Measurements from ENCODE around the gene SERPINI1. TPM values are rescaled to one million over a fixed set of nuclear protein-coding genes. Genes with fewer than 3 reads are reported as not detected.

SERPINI1 gene
- total RNA-seq, 1 donor from 2014 or later: 10.6 TPM

DNA sequence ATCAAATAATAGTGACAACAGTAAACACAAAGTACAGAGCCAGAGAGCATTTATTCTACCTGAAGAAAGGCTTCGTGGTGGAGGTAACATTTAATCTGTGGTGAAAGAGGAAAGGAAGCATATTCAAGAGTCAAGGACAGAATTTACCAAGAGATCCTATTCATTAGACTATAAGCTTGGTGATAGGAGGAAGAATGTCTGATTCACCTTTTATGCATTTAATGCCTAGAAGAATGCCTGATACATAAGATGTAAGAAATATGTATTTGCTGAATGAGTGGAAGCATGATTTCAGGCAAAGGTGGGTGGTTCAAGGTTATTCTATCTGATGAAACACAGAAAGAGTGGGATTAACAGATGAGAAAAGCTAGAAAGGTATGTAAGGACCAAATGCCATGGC lies 119.8 kb downstream of the SERPINI1 start:
- Histone ChIP-seq H3K27me3 (ENCODE audit: low read depth) (no peaks in the 10 kb centered on the region), H3K27ac (replicated peaks) (no peak overlapping the region), H3K9me3 (replicated peaks) (no peaks in the 10 kb centered on the region), H3K4me1 (peaks cover 7% of the 10 kb centered on the region), H3K36me3 (no peaks in the 10 kb centered on the region), H3K4me3 (no peak overlapping the region)
- intact Hi-C loops (cut with micrococcal nuclease): no loop called here
- TF ChIP-seq, protein P1, sequence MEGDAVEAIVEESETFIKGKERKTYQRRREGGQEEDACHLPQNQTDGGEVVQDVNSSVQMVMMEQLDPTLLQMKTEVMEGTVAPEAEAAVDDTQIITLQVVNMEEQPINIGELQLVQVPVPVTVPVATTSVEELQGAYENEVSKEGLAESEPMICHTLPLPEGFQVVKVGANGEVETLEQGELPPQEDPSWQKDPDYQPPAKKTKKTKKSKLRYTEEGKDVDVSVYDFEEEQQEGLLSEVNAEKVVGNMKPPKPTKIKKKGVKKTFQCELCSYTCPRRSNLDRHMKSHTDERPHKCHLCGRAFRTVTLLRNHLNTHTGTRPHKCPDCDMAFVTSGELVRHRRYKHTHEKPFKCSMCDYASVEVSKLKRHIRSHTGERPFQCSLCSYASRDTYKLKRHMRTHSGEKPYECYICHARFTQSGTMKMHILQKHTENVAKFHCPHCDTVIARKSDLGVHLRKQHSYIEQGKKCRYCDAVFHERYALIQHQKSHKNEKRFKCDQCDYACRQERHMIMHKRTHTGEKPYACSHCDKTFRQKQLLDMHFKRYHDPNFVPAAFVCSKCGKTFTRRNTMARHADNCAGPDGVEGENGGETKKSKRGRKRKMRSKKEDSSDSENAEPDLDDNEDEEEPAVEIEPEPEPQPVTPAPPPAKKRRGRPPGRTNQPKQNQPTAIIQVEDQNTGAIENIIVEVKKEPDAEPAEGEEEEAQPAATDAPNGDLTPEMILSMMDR (IDR thresholded peaks at IDR 0.05; ENCODE audit: borderline replicate concordance): no peak
- no peak for DNase-seq

DNA sequence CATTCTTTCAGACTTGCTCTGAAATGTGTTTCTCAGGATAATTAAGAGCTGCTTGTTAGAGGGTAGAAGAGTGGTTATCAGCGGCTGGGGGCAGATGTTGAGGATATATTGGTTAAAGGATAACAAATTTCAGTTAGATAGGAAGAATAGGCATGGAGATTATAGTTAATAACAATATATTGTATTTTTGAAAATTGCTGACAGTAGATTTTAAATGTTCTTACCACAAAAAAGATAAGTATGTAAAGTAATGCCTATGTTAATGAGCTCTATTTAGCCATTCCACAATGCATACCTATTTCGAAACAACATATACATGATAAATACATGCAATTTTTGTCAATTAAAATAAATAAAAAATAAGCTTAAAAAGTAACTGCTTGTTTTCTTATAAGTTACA lies 123.3 kb downstream of the SERPINI1 start:
- Histone ChIP-seq H3K36me3 (no peaks in the 10 kb centered on the region), H3K27me3 (ENCODE audit: low read depth) (no peaks in the 10 kb centered on the region), H3K4me3 (no peak overlapping the region), H3K27ac (replicated peaks) (no peak overlapping the region), H3K4me1 (peaks cover 39% of the 10 kb centered on the region), H3K9me3 (replicated peaks) (no peaks in the 10 kb centered on the region)
- TF ChIP-seq, protein P1 (IDR thresholded peaks at IDR 0.05; ENCODE audit: borderline replicate concordance): no peak
- no peak for DNase-seq
- intact Hi-C loops (cut with micrococcal nuclease): no loop called here

DNA sequence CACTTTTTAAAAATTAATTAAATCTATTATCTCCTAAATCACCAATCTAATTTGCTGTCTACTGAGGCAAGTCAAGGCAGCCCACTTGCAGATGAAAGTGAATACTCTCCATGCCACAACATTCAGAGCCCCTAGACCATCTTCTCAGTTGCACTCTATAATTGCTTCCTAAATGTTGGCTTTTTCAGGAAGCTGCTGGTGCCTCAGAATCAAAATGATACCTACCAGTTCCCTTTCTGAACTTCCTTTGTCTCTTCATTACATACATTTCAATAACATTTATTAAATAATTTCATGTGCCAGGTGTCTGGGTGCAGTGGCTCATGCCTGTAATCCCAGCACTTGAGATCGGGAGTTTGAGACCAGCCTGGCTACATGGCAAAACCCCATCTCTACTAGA lies 124.1 kb downstream of the SERPINI1 start:
- Histone ChIP-seq H3K4me3 (no peak overlapping the region), H3K27ac (replicated peaks) (no peak overlapping the region), H3K4me1 (peaks cover 45% of the 10 kb centered on the region), H3K9me3 (replicated peaks) (no peaks in the 10 kb centered on the region), H3K27me3 (ENCODE audit: low read depth) (no peaks in the 10 kb centered on the region), H3K36me3 (no peaks in the 10 kb centered on the region)
- TF ChIP-seq, protein P1 (IDR thresholded peaks at IDR 0.05; ENCODE audit: borderline replicate concordance): no peak
- no peak for DNase-seq
- intact Hi-C loops (cut with micrococcal nuclease): no loop called here

DNA sequence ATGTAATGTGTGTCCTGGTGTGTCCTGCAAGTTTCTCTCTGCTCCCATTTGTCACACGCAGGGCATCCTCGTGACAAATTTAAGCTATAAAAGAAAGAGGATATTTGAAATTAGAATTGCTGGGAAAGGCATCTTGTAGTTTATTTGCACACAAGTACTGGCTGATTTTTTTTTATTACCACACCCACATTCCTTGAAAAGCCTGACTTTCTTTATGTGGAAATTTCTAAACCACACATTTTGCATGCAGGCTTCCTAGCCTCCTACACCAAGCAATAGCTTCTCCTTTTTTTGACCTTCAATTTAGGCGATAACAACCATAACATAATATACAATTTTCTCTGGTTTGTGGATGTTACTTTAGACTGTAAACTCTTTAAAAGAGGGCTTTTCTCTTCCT lies 126.1 kb downstream of the SERPINI1 start:
- DNase-seq: no peak
- no peaks in the 10 kb centered on the region for H3K27me3 ChIP-seq (ENCODE audit: low read depth)
- no peak overlapping the region for H3K4me3 ChIP-seq
- H3K36me3 ChIP-seq: no peaks in the 10 kb centered on the region
- peaks cover 57% of the 10 kb centered on the region for H3K4me1 ChIP-seq
- intact Hi-C loops (cut with micrococcal nuclease): no loop called here
- H3K27ac ChIP-seq (replicated peaks): peak overlapping the region; percentile 81
- no peaks in the 10 kb centered on the region for H3K9me3 ChIP-seq (replicated peaks)
- TF ChIP-seq, protein P1 (IDR thresholded peaks at IDR 0.05; ENCODE audit: borderline replicate concordance): no peak

DNA sequence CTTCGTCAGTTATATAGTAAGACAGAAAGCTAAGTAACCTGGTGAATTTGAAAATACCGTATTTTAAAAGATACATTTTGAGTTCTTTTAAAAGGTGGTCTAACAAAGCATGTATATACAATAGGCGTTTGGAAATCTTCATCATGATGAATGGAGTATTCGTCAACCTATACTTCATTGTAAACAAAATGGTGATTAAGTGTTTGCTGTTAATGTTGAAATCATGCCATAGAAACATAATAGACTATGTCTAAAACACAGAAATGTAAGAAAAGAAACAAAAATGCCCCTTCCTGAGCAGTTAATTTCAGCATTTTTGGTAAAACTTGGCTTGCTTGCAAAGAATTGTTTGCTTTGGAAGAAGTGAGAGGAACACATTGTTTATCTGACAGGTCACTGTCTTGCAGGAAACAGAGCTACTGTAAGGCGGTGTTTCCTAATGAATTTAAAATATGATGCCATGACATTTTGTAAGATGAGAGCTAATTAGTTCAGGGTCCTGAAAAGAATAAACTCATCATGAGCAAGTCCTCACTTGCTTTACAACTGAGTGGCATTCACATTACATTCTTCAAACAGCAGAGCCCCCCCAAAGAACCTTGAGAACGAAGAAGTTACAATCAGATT lies 126.7 kb downstream of the SERPINI1 start:
- Histone ChIP-seq H3K4me1 (peaks cover 63% of the 10 kb centered on the region), H3K36me3 (no peaks in the 10 kb centered on the region), H3K4me3 (no peak overlapping the region), H3K9me3 (replicated peaks) (no peaks in the 10 kb centered on the region), H3K27me3 (ENCODE audit: low read depth) (no peaks in the 10 kb centered on the region), H3K27ac (replicated peaks) (peak overlapping the region; percentile 81)
- TF ChIP-seq, protein P1 (IDR thresholded peaks at IDR 0.05; ENCODE audit: borderline replicate concordance): no peak
- intact Hi-C loops (cut with micrococcal nuclease): no loop called here
- DNase-seq: no peak

Data from left ventricle myocardium inferior (tissue), 1 donor.